ENCODE results near the gene PTGES2. TPM values are rescaled to one million over a fixed set of nuclear protein-coding genes. Genes with fewer than 3 reads are reported as not detected.

Gene PTGES2
- polyA plus RNA-seq, 1 experiment, result 91.9 TPM

GRCh38 chr9:128150594-128151308 is 23.2 kb upstream of the PTGES2 start:
- CTCF ChIA-PET, result interaction anchor here (0.7 to 1.1 kb wide), 2 partner anchors 21 to 26 kb away, joined by 3 read pairs; no protein-coding TSS in a partner anchor
- Histone ChIP-seq H3K36me3 (ENCODE audit: control insufficient read depth, insufficient read depth, low read length) (no peaks in the 10 kb centered on the region), H3K4me3 (ENCODE audit: low read depth, low read length) (no peak overlapping the region), H3K27me3 (ENCODE audit: control insufficient read depth, insufficient read depth, low read length) (peaks cover 1% of the 10 kb centered on the region)
- TF ChIP-seq CTCF (IDR thresholded peaks at IDR 0.05; ENCODE audit: insufficient read depth, low read depth, low read length), result 0 out of 2 replicates have a peak, but pooled peaks have one; percentile 16
- no peak for DNase-seq (ENCODE audit: low read depth)
- POLR2A ChIA-PET, result no interaction called here

GRCh38 chr9:128149951-128150593 is 22.5 kb upstream of the PTGES2 start:
- H3K36me3 ChIP-seq (ENCODE audit: control insufficient read depth, insufficient read depth, low read length), result no peaks in the 10 kb centered on the region
- ChIA-PET POLR2A (no interaction called here), CTCF (interaction anchor here (1.1 kb wide), 1 partner anchor 20 kb away, joined by 3 read pairs; no protein-coding TSS in a partner anchor)
- no peak for DNase-seq (ENCODE audit: low read depth)
- H3K4me3 ChIP-seq (ENCODE audit: low read depth, low read length), result no peak overlapping the region
- TF ChIP-seq CTCF (IDR thresholded peaks at IDR 0.05; ENCODE audit: insufficient read depth, low read depth, low read length), result no peak
- peaks cover 1% of the 10 kb centered on the region for H3K27me3 ChIP-seq (ENCODE audit: control insufficient read depth, insufficient read depth, low read length)

DNA sequence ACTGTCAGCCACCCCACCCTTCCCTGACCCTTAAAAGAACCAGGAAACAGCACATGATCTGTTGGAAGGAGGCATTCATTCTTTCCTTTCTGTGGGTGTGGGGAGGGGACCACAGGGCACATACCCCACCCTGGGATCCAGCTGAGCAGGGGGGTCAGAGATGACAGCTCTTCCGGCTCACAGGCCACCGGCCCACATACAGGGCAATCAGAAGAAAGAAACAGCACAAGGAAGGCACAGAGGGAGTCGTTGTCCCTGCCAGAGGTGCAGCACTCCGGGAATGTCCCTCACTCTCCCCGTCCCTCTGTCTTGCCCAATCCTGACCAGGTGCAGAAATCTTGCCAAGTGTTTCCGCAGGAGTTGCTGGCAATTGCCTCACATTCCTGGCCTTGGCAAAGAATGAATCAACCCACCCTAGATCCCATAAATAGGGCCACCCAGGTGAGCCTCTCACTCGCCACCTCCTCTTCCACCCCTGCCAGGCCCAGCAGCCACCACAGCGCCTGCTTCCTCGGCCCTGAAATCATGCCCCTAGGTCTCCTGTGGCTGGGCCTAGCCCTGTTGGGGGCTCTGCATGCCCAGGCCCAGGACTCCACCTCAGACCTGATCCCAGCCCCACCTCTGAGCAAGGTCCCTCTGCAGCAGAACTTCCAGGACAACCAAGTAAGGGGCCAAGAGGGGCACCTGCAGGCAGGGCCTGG is 21.6 kb upstream of the PTGES2 start, which contains the start of gene LCN2:
LCN2 (plus strand) TSS at position 453 of the 701 bp plus-strand sequence; CDS start at position 526, 73 bp downstream.
- DNase-seq (ENCODE audit: low read depth), result no peak
- Histone ChIP-seq H3K4me3 (ENCODE audit: low read depth, low read length) (no peak within 1 kb of the TSS), H3K36me3 (ENCODE audit: control insufficient read depth, insufficient read depth, low read length) (no peaks in the 10 kb centered on the region), H3K27me3 (ENCODE audit: control insufficient read depth, insufficient read depth, low read length) (peaks cover 1% of the 10 kb centered on the region)
- no peak for TF ChIP-seq CTCF (IDR thresholded peaks at IDR 0.05; ENCODE audit: insufficient read depth, low read depth, low read length)
- CTCF ChIA-PET, result no interaction called here
- POLR2A ChIA-PET, result no interaction called here

GRCh38 chr9:128148509-128149000 is 21.0 kb upstream of the PTGES2 start:
- POLR2A ChIA-PET, result no interaction called here
- H3K4me3 ChIP-seq (ENCODE audit: low read depth, low read length), result no peak overlapping the region
- CTCF ChIA-PET, result no interaction called here
- no peaks in the 10 kb centered on the region for H3K36me3 ChIP-seq (ENCODE audit: control insufficient read depth, insufficient read depth, low read length)
- no peak for DNase-seq (ENCODE audit: low read depth)
- peaks cover 1% of the 10 kb centered on the region for H3K27me3 ChIP-seq (ENCODE audit: control insufficient read depth, insufficient read depth, low read length)
- no peak for TF ChIP-seq CTCF (IDR thresholded peaks at IDR 0.05; ENCODE audit: insufficient read depth, low read depth, low read length)
